Neutrophil (primary cell): Measurements from ENCODE around the gene RAI1.

ENCODE experiments used
- H3K27ac ChIP-seq: fragments of 200-600 bp; sonication (generic); 2 replicates; pipeline ENCODE4 v1.5.1; 2016; ENCODE audit warnings: mild to moderate bottlenecking, moderate library complexity
- H3K27me3 ChIP-seq: fragments of 200-600 bp; sonication (generic); 2 replicates; pipeline ENCODE4 v1.6.0; 2016; ENCODE audit warnings: mild to moderate bottlenecking
- H3K36me3 ChIP-seq: fragments of 200-600 bp; sonication (generic); 2 replicates; pipeline ENCODE4 v1.5.1; 2017
- H3K4me1 ChIP-seq, 2 experiments: fragments of 200-600 bp in 1 of 2; sonication (generic) in 1 of 2; 1 replicate in 1 of 2; 2 replicates in 1 of 2; pipeline versions ENCODE4 v1.5.1 to v1.6.1; 2013 to 2016; ENCODE audit warnings: low read depth in 1 of 2, low read length in 1 of 2, mild to moderate bottlenecking in 1 of 2, moderate library complexity in 1 of 2; ENCODE audit not compliant: control insufficient read depth in 1 of 2, insufficient read depth in 1 of 2
- H3K4me3 ChIP-seq, 2 experiments: fragments of 200-600 bp in 1 of 2; sonication (generic) in 1 of 2; 1 replicate in 1 of 2; 2 replicates in 1 of 2; pipeline ENCODE4 v1.5.1; 2013 to 2016; ENCODE audit warnings: low read depth in 1 of 2, low read length in 1 of 2, mild to moderate bottlenecking in 1 of 2, moderate library complexity in 1 of 2
- H3K9me3 ChIP-seq: fragments of 200-600 bp; sonication (generic); 2 replicates; pipeline ENCODE4 v1.5.1; 2016
- CTCF ChIP-seq: fragments of 200-600 bp; sonication (generic); IDR thresholded peaks from 2 replicates; pipeline ENCODE4 v1.5.1; 2016; ENCODE audit warnings: antibody characterized with exemption

The RAI1 gene

GRCh38 chr17:17800504-17801021, 119.3 kb downstream of the RAI1 start:
- peaks cover 19% of the 10 kb centered on the region for H3K36me3 ChIP-seq

GRCh38 chr17:17801800-17802481, 120.7 kb downstream of the RAI1 start:
- H3K4me3 ChIP-seq = no peak overlapping the region
- H3K27ac ChIP-seq = no peak overlapping the region
- no peak for TF ChIP-seq CTCF
- H3K36me3 ChIP-seq = peaks cover 8% of the 10 kb centered on the region
- H3K27me3 ChIP-seq = no peaks in the 10 kb centered on the region
- no peaks in the 10 kb centered on the region for H3K4me1 ChIP-seq
- no peaks in the 10 kb centered on the region for H3K9me3 ChIP-seq

More at GRCh38 chr17:17800504-17801021, 119.3 kb downstream of the RAI1 start:
- no peak overlapping the region for H3K4me3 ChIP-seq
- no peak for TF ChIP-seq CTCF
- no peak overlapping the region for H3K27ac ChIP-seq
- H3K9me3 ChIP-seq = no peaks in the 10 kb centered on the region
- H3K27me3 ChIP-seq = no peaks in the 10 kb centered on the region
- no peaks in the 10 kb centered on the region for H3K4me1 ChIP-seq

- no peaks in the 10 kb centered on the region for H3K27me3 ChIP-seq
- no peak overlapping the region for H3K27ac ChIP-seq
- no peak overlapping the region for H3K4me3 ChIP-seq
- peaks cover 5% of the 10 kb centered on the region for H3K36me3 ChIP-seq
- no peaks in the 10 kb centered on the region for H3K9me3 ChIP-seq
- no peaks in the 10 kb centered on the region for H3K4me1 ChIP-seq
- TF ChIP-seq CTCF = no peak
These were observed 122.7 kb downstream of the RAI1 start for GRCh38 chr17:17804007-17804406.

- H3K4me3 ChIP-seq = no peak overlapping the region
- H3K36me3 ChIP-seq = peaks cover 12% of the 10 kb centered on the region
- no peaks in the 10 kb centered on the region for H3K4me1 ChIP-seq
- no peak overlapping the region for H3K27ac ChIP-seq
- H3K27me3 ChIP-seq = no peaks in the 10 kb centered on the region
- no peak for TF ChIP-seq CTCF
- H3K9me3 ChIP-seq = no peaks in the 10 kb centered on the region
These were observed 124.3 kb downstream of the RAI1 start for GRCh38 chr17:17805575-17805974.

GRCh38 chr17:17806035-17806434, 124.8 kb downstream of the RAI1 start:
- Histone ChIP-seq H3K4me1 (no peaks in the 10 kb centered on the region), H3K27me3 (no peaks in the 10 kb centered on the region), H3K27ac (no peak overlapping the region), H3K9me3 (no peaks in the 10 kb centered on the region), H3K36me3 (peaks cover 16% of the 10 kb centered on the region), H3K4me3 (no peak overlapping the region)
- no peak for TF ChIP-seq CTCF
